Right ventricle myocardium superior (tissue), 1 donor: ENCODE results near the gene SH3BP2. TPM values are rescaled to one million over a fixed set of nuclear protein-coding genes. Genes with fewer than 3 reads are reported as not detected.

Experiments used
- ATAC-seq: fragments of 200-7000 bp; cut with Tn5 transposase; one replicate; pipeline ENCODE4 v1.9.1; 2020; ENCODE audit warnings: mild to moderate bottlenecking; ENCODE audit not compliant: poor library complexity
- DNase-seq: peaks from one replicate; pipeline ENCODE4 v3.0.0-alpha.2; 2020
- intact Hi-C: fragments of 100-400 bp; cut with DNase I; formaldehyde crosslinking; loops from one replicate; pipeline ENCODE4 v1.11.2; 2022
- total RNA-seq: library from RNA; stranded (reverse); fragmentation: NEBNext Ultra II Directional; extraction: Animal tissue kit (Norgen Biotek cat#: 25700); gene quantifications from one replicate; pipeline ENCODE4 v1.2.1, GENCODE V29; 2021
- donor health status: DM: no; HTN: yes; CAD: no; lungs with severe emphysema.

Gene SH3BP2
- total RNA-seq, 1 donor from 2014 or later: 24.9 TPM

GRCh38 chr4:2881431-2881830, 88.5 kb downstream of the SH3BP2 start:
- no peak for ATAC-seq
- intact Hi-C loops: no loop called here

GRCh38 chr4:2882341-2882740, 89.5 kb downstream of the SH3BP2 start:
- intact Hi-C loops: no loop called here
- DNase-seq (no peak), ATAC-seq (no peak)

More at GRCh38 chr4:2881431-2881830, 88.5 kb downstream of the SH3BP2 start:
- DNase-seq: no peak

- peak; percentile 23 for ATAC-seq
- DNase-seq: no peak
- intact Hi-C loops: no loop called here
Measured at GRCh38 chr4:2886161-2886560, 93.3 kb downstream of the SH3BP2 start.

GRCh38 chr4:2886622-2887021, 93.7 kb downstream of the SH3BP2 start:
- intact Hi-C loops: no loop called here
- ATAC-seq (peak; percentile 93), DNase-seq (no peak)

- peak; percentile 5 for ATAC-seq
- no peak for DNase-seq
- intact Hi-C loops: no loop called here
Measured at GRCh38 chr4:2887343-2887742, 94.5 kb downstream of the SH3BP2 start.

- no peak for ATAC-seq
- intact Hi-C loops: no loop called here
Measured at GRCh38 chr4:2888886-2889285, 96.0 kb downstream of the SH3BP2 start.

More at GRCh38 chr4:2888886-2889285, 96.0 kb downstream of the SH3BP2 start:
- no peak for DNase-seq

Other genes with a start within 250 kb of the SH3BP2 start
- gene TNIP2, start 36.7 kb upstream of the SH3BP2 start, total RNA-seq: 25.9 TPM
- gene ADD1, start 50.8 kb downstream of the SH3BP2 start, total RNA-seq: 217 TPM
- 20.7 TPM for gene NOP14, start 170.3 kb downstream of the SH3BP2 start, total RNA-seq
- 8.8 TPM for gene GRK4, start 170.5 kb downstream of the SH3BP2 start, total RNA-seq